DMS 273 (cell line): ENCODE data around the gene AMIGO1.
A peak's percentile ranks its signal among the peaks of the same experiment; 100 is the strongest.

Experiments used
- DNase-seq: peaks from one replicate; lab custom pipeline; 2025; ENCODE audit not compliant: unreplicated experiment; lab: John Stamatoyannopoulos, UW

AMIGO1 gene

GRCh38 chr1:109504974-109505373 is 4.6 kb downstream of the AMIGO1 start:
- DNase-seq, result no peak

- no peak for DNase-seq
Observed at GRCh38 chr1:109503935-109504334, 5.6 kb downstream of the AMIGO1 start.

- DNase-seq, result no peak
Observed at GRCh38 chr1:109502364-109502851, 7.1 kb downstream of the AMIGO1 start.

GRCh38 chr1:109501644-109502363 is 7.7 kb downstream of the AMIGO1 start:
- DNase-seq, result no peak

- DNase-seq, result no peak
Observed at GRCh38 chr1:109500941-109501381, 8.6 kb downstream of the AMIGO1 start.

GRCh38 chr1:109499661-109500536 is 9.6 kb downstream of the AMIGO1 start:
- peak; percentile 74 for DNase-seq

- no peak for DNase-seq
Observed at GRCh38 chr1:109499081-109499480, 10.4 kb downstream of the AMIGO1 start.

- peak; percentile 99 for DNase-seq
Observed at GRCh38 chr1:109498161-109498801, 11.2 kb downstream of the AMIGO1 start.

GRCh38 chr1:109497449-109498160 is 11.9 kb downstream of the AMIGO1 start:
- peak; percentile 33 for DNase-seq

- no peak for DNase-seq
Observed at GRCh38 chr1:109495738-109496137, 13.8 kb downstream of the AMIGO1 start.

GRCh38 chr1:109493805-109494539 is 15.6 kb downstream of the AMIGO1 start, which contains the start of gene CYB561D1:
TSS of gene CYB561D1 (plus strand) at chr1:109494094. CDS start at chr1:109494140, 46 bp downstream.
- DNase-seq, result peak; percentile 95

- DNase-seq, result peak; percentile 57
Observed at GRCh38 chr1:109493227-109493626, 16.3 kb downstream of the AMIGO1 start.

GRCh38 chr1:109492779-109493178 is 16.7 kb downstream of the AMIGO1 start:
- no peak for DNase-seq

- DNase-seq, result no peak
Observed at GRCh38 chr1:109491372-109491771, 18.2 kb downstream of the AMIGO1 start.

- DNase-seq, result no peak
Observed at GRCh38 chr1:109490934-109491302, 18.6 kb downstream of the AMIGO1 start.

GRCh38 chr1:109490029-109490933 is 19.2 kb downstream of the AMIGO1 start:
- DNase-seq, result peak; percentile 88

- no peak for DNase-seq
Observed at GRCh38 chr1:109488696-109489095, 20.8 kb downstream of the AMIGO1 start.

GRCh38 chr1:109488201-109488600 is 21.3 kb downstream of the AMIGO1 start:
- DNase-seq, result peak; percentile 42

GRCh38 chr1:109487261-109487660 is 22.3 kb downstream of the AMIGO1 start:
- DNase-seq, result no peak
